GM23338 (cell line): Measurements from ENCODE around the gene ITGA8. TPM values are rescaled to one million over a fixed set of nuclear protein-coding genes. Genes with fewer than 3 reads are reported as not detected.

Experiments
- ATAC-seq: fragments of 200-7000 bp; cut with Tn5 transposase; 3 replicates; pipeline ENCODE4 v1.9.1; 2020
- DNase-seq: peaks from one replicate; pipeline ENCODE4 v3.0.0-alpha.2; 2015; ENCODE audit warnings: low spot score
- H2AFZ ChIP-seq: fragments of 200-600 bp; sonication (generic); 2 replicates; pipeline ENCODE4 v1.8.0; 2016; ENCODE audit warnings: antibody characterized with exemption, mild to moderate bottlenecking, moderate library complexity
- H3F3A ChIP-seq: fragments of 200-600 bp; sonication (generic); replicated peaks from 2 replicates; pipeline ENCODE4 v1.8.0; 2017; ENCODE audit warnings: antibody characterized with exemption, mixed run types, low read depth
- H3K27ac ChIP-seq: fragments of 200-600 bp; sonication (generic); 2 replicates; pipeline ENCODE4 v1.6.1; 2016; ENCODE audit warnings: low read depth
- H3K27me3 ChIP-seq: fragments of 200-600 bp; sonication (generic); 2 replicates; pipeline ENCODE4 v1.8.0; 2016; ENCODE audit warnings: mild to moderate bottlenecking, mixed run types, moderate library complexity; ENCODE audit not compliant: insufficient read depth
- H3K36me3 ChIP-seq: fragments of 200-600 bp; sonication (generic); 2 replicates; pipeline ENCODE4 v1.8.0; 2016; ENCODE audit warnings: mild to moderate bottlenecking; ENCODE audit not compliant: insufficient read depth
- H3K4me1 ChIP-seq: fragments of 200-600 bp; sonication (generic); 2 replicates; pipeline ENCODE4 v1.8.0; 2016; ENCODE audit warnings: mild to moderate bottlenecking, moderate library complexity; ENCODE audit not compliant: insufficient read depth
- H3K4me2 ChIP-seq: fragments of 200-600 bp; sonication (generic); 2 replicates; pipeline ENCODE4 v1.7.1; 2017; ENCODE audit warnings: mixed run types
- H3K4me3 ChIP-seq: fragments of 200-600 bp; sonication (generic); 2 replicates; pipeline ENCODE4 v1.6.1; 2016; ENCODE audit warnings: mixed run types
- H3K79me2 ChIP-seq: fragments of 200-600 bp; sonication (generic); replicated peaks from 2 replicates; pipeline ENCODE4 v1.8.0; 2017; ENCODE audit warnings: mild to moderate bottlenecking; ENCODE audit not compliant: insufficient read depth
- H3K9me2 ChIP-seq: fragments of 200-600 bp; sonication (generic); 2 replicates; pipeline ENCODE4 v1.8.0; 2017; ENCODE audit not compliant: insufficient read depth
- H4K20me1 ChIP-seq: fragments of 200-600 bp; sonication (generic); replicated peaks from 2 replicates; pipeline ENCODE4 v1.8.0; 2017; ENCODE audit warnings: mild to moderate bottlenecking; ENCODE audit not compliant: insufficient read depth
- H3K27ac Mint-ChIP-seq: 2 replicates; pipeline ENCODE4 v1.8.0; 2020; ENCODE audit warnings: inconsistent platforms, mild to moderate bottlenecking, moderate library complexity, mixed read lengths
- H3K27me3 Mint-ChIP-seq: 3 replicates; pipeline ENCODE4 v1.8.0; 2022; ENCODE audit warnings: low read depth, mild to moderate bottlenecking, moderate library complexity, mixed read lengths, inconsistent platforms; ENCODE audit not compliant: insufficient read depth, poor library complexity
- H3K36me3 Mint-ChIP-seq: 3 replicates; pipeline ENCODE4 v1.8.0; 2021; ENCODE audit warnings: low read depth, mild to moderate bottlenecking, inconsistent platforms, moderate library complexity, mixed read lengths
- H3K4me1 Mint-ChIP-seq: 3 replicates; pipeline ENCODE4 v1.8.0; 2020; ENCODE audit warnings: mild to moderate bottlenecking, inconsistent platforms, mixed read lengths
- H3K4me3 Mint-ChIP-seq: 3 replicates; pipeline ENCODE4 v1.8.0; 2021; ENCODE audit warnings: moderate library complexity, mild to moderate bottlenecking, inconsistent platforms, mixed read lengths
- H3K9me3 Mint-ChIP-seq: 3 replicates; pipeline ENCODE4 v1.8.0; 2020; ENCODE audit warnings: moderate library complexity, mild to moderate bottlenecking, inconsistent platforms, mixed read lengths
- CREB1 ChIP-seq: fragments of 250-450 bp; sonication (Bioruptor Pico); IDR thresholded peaks from 2 replicates; pipeline ENCODE4 v1.5.0; 2020; ENCODE audit warnings: low read depth, mild to moderate bottlenecking, moderate library complexity
- CTCF ChIP-seq, 2 experiments: fragments of 200-600 bp in 1 of 2; sonication (generic) in 1 of 2; conservative IDR thresholded peaks; 2 replicates each; pipeline versions ENCODE4 v1.5.1 to v1.6.1; 2016 to 2017; ENCODE audit warnings: antibody characterized with exemption in 2 of 2, low read depth in 2 of 2, mild to moderate bottlenecking in 2 of 2, moderate library complexity in 1 of 2
- EZH2 ChIP-seq: fragments of 200-600 bp; sonication (generic); IDR thresholded peaks from one replicate; pipeline ENCODE4 v1.8.0; 2017; ENCODE audit warnings: antibody characterized with exemption, mild to moderate bottlenecking, low read depth; ENCODE audit not compliant: unreplicated experiment
- JUNB ChIP-seq: IDR thresholded peaks from one replicate; pipeline ENCODE4 v1.6.1; 2016; ENCODE audit warnings: antibody characterized with exemption; ENCODE audit not compliant: unreplicated experiment
- POLR2AphosphoS5 ChIP-seq: IDR thresholded peaks from 2 replicates; pipeline ENCODE4 v1.6.1; 2016; ENCODE audit warnings: antibody characterized with exemption, low read depth
- ZNF462 ChIP-seq: fragments of 250-450 bp; sonication (Bioruptor Pico); IDR thresholded peaks from 2 replicates; pipeline ENCODE4 v1.5.0; 2020; ENCODE audit warnings: mild to moderate bottlenecking, moderate library complexity
- long read RNA-seq: library from polyadenylated mRNA; unstranded; transcript quantifications from one replicate; pipeline ENCODE4 v2.0.0, GENCODE V29; 2020; ENCODE audit not compliant: unreplicated experiment
- polyA plus RNA-seq: library from polyadenylated mRNA; unstranded; fragments of >200 nt; fragmentation: Nextera tagmentation; extraction: Ambion mirVana; gene quantifications from 2 replicates; pipeline ENCODE4 v1.2.1, GENCODE V29; 2016
- total RNA-seq: library from RNA; depleted of rRNA; stranded (reverse); fragments of >200 nt; shearing (Covaris generic); gene quantifications from 2 replicates; pipeline ENCODE4 v1.2.3, GENCODE V29; 2014; rRNA removed

ITGA8 gene
- not detected in 2 replicates for total RNA-seq
- not detected in 2 replicates for polyA plus RNA-seq
- long read RNA-seq, result 0 reads

GRCh38 chr10:15719899-15720634, at the start of gene ITGA8:
Gene ITGA8 (minus strand): TSS chr10:15719922. CDS start chr10:15719771, 151 bp downstream.
- H3K27ac ChIP-seq, result no peak within 1 kb of the TSS
- peak; percentile 72 for ATAC-seq

GRCh38 chr10:15764892-15765454, 45.3 kb upstream of the ITGA8 start:
- ATAC-seq, result no peak
- H3K9me3 Mint-ChIP-seq, result peaks cover 6% of the 10 kb centered on the region
- H3K9me2 ChIP-seq, result no peaks in the 10 kb centered on the region
- no peaks in the 10 kb centered on the region for H3K27me3 ChIP-seq
- H3K36me3 Mint-ChIP-seq, result no peaks in the 10 kb centered on the region
- no peaks in the 10 kb centered on the region for H3K36me3 ChIP-seq
- no peak overlapping the region for H3K27ac Mint-ChIP-seq
- H3K4me3 ChIP-seq, result no peak overlapping the region
- no peak overlapping the region for H2AFZ ChIP-seq
- no peaks in the 10 kb centered on the region for H3F3A ChIP-seq
- no peak overlapping the region for H3K27ac ChIP-seq
- H4K20me1 ChIP-seq, result no peaks in the 10 kb centered on the region
- no peaks in the 10 kb centered on the region for H3K4me1 Mint-ChIP-seq
- no peaks in the 10 kb centered on the region for H3K79me2 ChIP-seq
- DNase-seq, result no peak
- TF ChIP-seq JUNB (no peak), EZH2 (no peak), CREB1 (no peak), ZNF462 (CRISPR knock-in tag) (no peak)
- H3K4me1 ChIP-seq, result no peaks in the 10 kb centered on the region
- no peak overlapping the region for H3K4me2 ChIP-seq
- no peak overlapping the region for H3K4me3 Mint-ChIP-seq
- peaks cover 2% of the 10 kb centered on the region for H3K27me3 Mint-ChIP-seq

More at GRCh38 chr10:15719899-15720634, at the start of gene ITGA8:
- Histone ChIP-seq H3K79me2 (no peaks in the 10 kb centered on the region), H3K4me3 (peak within 1 kb of the TSS; percentile 64), H3F3A (0 out of 2 replicates have a peak, but pooled peaks cover 6% of the 10 kb centered on the region), H3K9me2 (no peaks in the 10 kb centered on the region), H2AFZ (peak within 1 kb of the TSS; percentile 96), H4K20me1 (no peaks in the 10 kb centered on the region), H3K36me3 (no peaks in the 10 kb centered on the region), H3K27me3 (peaks cover 40% of the 10 kb centered on the region), H3K4me1 (no peaks in the 10 kb centered on the region), H3K4me2 (peak within 1 kb of the TSS; percentile 92)
- TF ChIP-seq CTCF (conservative IDR thresholded peaks at IDR 0.05; ENCODE audit: low read depth in 2 of 2) (peak; percentile 52 to 71), POLR2AphosphoS5 (no peak)
- Mint-ChIP-seq H3K27ac (no peak within 1 kb of the TSS), H3K27me3 (peaks cover 31% of the 10 kb centered on the region), H3K9me3 (no peaks in the 10 kb centered on the region), H3K4me3 (peak within 1 kb of the TSS; percentile 87), H3K36me3 (no peaks in the 10 kb centered on the region), H3K4me1 (peaks cover 12% of the 10 kb centered on the region; the same call in 2 of the 3 replicates)
- DNase-seq, result peak; percentile 78
